T-helper 2 cell treated with Interferon-gamma antibody and Interleukin-4, amounts not matched to agents 100 ng/mL and 5 ng/mL, for 36 hours (primary cell): ENCODE results near the gene BARX2. TPM values are rescaled to one million over a fixed set of nuclear protein-coding genes. Genes with fewer than 3 reads are reported as not detected.

Source experiments
- intact Hi-C: fragments of 100-400 bp; cut with micrococcal nuclease; formaldehyde crosslinking; loops from one replicate; pipeline ENCODE4 v1.15.1; 2023
- total RNA-seq: library from RNA; stranded (reverse); gene quantifications from 2 replicates; pipeline ENCODE4 v1.2.3, GENCODE V29; 2022

Gene BARX2
- total RNA-seq, 1 donor from 2014 or later = 0.43 TPM

- intact Hi-C loops = no loop called here
Observed at GRCh38 chr11:129435499-129436245, 60.0 kb downstream of the BARX2 start.

DNA sequence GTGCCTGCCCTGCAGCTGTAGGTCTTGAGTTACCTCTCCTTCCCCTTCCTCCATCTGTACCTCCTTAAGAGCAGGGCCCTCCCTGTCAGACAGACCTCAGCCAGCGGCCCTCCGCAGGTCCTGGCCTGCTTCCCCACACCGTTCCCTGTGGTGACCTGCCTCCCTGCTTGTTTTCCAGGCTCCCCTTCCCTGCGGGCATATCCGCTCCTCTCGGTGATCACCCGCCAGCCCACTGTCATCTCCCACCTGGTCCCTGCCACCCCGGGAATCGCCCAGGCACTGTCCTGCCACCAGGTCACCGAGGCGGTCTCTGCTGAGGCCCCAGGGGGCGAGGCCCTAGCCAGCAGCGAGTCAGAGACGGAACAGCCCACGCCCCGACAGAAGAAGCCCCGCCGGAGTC lies 60.9 kb downstream of the BARX2 start:
- intact Hi-C loops = no loop called here

DNA sequence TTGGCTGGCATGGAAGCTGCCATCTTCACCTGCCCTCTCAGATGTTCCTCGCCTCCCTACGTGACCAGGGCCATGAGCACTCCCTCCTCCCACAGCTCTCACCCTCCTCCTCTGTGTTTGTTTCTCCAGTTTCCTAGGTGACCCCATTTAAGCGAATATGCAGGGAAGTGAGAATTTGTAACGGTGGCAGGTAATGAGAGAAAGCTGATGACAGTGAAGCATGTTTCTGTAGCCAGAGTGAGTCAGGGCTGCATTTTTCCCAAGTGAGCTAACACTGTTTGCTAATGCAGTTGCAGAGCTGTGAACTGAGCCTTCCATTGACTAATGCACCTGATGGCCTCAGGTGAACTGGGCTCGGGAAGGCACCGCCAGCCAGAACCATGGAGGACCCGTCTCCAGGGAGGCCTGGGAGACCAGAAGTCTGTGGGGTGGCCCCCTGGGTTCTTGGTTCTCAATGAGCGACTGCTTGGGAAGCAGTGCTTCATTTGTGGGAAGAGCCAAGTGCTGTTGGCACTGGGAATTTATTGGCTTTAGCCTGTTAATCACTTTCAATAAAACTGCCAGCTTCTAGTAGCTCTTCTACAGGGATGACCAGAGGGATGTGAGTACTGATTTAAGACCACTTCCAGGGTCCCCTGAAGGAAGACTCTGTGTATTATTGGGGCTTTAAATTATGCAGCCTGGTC lies 64.5 kb downstream of the BARX2 start:
- intact Hi-C loops = no loop called here

DNA sequence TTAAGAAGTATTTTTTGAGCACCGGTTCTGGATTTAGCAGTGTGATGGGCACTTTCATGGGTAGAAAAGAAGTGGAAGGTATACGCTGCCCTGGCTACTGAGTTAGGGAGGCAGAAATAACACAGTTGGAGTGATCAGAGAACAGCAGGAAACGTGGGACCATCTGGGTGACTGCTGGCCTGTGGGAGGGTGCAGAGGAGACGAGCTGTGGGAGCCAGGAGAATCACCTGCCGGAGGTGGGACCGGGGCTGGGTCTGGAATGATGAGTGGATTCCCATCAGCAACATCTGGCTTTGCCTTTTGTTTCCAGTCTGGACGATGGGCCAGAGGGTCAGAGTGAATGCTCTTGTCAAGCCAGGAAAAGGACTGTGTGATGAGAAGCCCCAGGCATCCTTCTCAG lies 66.5 kb downstream of the BARX2 start:
- intact Hi-C loops = no loop called here

DNA sequence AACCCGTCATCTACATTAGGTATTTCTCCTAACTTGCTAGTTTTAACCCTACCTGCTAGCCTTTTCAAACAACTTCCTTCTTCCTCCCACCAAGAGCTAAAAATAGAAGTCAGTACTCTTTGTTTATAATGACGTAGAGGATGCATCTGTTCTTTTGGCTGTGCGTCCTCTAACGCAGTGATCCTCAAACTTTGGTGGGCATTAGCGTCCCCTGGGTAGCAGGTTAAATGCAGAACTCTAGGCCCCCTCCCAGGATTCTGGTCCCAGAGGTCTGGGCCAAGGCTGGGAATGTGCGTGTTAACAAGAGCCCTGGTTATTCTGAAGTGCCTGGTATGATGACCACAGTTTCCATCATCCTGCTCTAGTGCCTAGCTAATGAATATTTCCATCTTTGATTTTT lies 67.6 kb downstream of the BARX2 start:
- intact Hi-C loops = no loop called here

- intact Hi-C loops = no loop called here
Observed at GRCh38 chr11:129444274-129444673, 68.6 kb downstream of the BARX2 start.

DNA sequence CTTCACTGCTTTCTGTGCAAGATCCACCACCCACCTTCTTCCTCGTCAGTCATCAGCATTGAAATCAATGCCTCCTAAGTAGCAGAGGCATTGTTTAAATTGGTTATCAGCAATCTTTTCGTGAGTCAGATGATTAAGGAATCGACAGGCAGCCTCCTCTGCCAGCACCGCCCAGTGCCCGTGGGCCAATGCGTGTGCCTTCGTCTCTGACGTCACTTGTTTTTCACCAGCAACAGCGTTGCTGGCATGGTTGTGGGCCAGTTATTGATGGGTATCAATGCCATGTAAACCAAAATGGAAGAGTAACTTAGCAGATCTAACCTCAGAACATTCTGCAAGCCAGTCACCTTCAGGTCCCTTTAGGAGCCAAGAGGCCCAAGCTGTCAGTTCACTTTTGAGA lies 69.6 kb downstream of the BARX2 start:
- intact Hi-C loops = no loop called here

DNA sequence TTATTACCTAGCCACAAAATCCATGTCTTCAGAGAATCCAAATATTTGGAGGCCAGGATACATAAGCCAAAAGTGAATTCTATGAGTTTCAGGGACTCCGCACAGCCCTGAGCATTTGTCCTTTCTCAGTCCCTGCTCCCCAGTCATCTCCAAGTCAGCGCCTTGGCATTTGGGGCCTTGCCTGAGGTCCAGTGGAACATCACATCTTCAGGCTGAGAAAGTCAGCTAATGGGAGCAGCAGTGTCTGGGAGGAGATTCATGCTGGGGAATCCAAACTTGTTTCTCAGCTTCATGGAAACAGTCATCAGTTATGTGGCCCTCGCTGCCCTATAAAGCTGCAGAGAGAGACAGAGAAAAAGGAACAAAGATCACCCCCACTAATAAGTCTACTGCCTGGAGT lies 70.9 kb downstream of the BARX2 start:
- intact Hi-C loops = no loop called here

- intact Hi-C loops = no loop called here
Observed at GRCh38 chr11:129447654-129448239, 72.1 kb downstream of the BARX2 start.

GRCh38 chr11:129451524-129451923 lies 75.9 kb downstream of the BARX2 start:
- intact Hi-C loops = no loop called here

GRCh38 chr11:129453293-129453721 lies 77.7 kb downstream of the BARX2 start:
- intact Hi-C loops = no loop called here

GRCh38 chr11:129455101-129455500 lies 79.5 kb downstream of the BARX2 start:
- intact Hi-C loops = no loop called here

DNA sequence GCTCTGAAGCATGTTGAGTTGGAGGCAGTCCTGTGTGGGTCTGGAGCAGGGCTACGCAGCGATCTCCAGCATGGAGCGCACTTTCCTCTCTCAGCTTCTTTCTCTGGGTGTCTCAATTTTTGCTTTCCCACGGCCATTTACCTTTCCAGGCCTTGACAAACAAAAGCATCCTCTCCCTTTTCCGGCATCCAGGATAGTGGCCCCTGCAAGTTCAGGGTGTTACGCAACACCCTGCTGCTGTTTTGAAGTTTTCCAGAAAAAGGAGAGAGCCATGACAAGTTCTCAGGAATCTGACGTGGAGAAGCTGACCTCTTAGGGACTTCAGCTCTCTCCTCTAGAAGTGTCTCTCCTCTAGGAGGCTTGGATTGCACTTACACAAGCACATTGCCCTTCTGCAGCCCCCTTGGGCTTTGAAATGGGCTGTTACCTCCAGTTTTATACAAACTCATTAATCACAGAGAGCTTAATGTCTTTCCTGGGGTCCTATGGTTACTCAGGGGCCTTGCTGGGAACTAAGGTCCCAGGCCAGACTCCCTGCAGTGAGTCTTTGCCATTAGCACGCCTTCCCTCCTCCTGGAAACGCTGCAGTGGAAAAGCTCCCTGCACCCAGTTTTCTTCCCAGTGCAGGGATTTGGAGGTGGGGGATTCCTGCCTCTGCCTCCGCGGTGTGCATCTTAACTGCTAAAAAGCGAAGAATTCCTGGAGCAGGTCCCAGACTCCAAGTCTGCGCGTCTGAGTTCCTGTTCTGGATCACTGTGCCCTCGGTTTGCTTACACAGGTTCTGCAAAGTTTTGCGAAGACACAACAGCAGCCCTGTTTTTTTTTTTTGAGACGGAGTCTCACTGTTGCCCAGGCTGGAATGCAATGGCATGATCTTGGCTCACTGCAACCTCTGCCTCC lies 80.4 kb downstream of the BARX2 start:
- intact Hi-C loops = no loop called here

- intact Hi-C loops = no loop called here
Observed at GRCh38 chr11:129457321-129457720, 81.7 kb downstream of the BARX2 start.

DNA sequence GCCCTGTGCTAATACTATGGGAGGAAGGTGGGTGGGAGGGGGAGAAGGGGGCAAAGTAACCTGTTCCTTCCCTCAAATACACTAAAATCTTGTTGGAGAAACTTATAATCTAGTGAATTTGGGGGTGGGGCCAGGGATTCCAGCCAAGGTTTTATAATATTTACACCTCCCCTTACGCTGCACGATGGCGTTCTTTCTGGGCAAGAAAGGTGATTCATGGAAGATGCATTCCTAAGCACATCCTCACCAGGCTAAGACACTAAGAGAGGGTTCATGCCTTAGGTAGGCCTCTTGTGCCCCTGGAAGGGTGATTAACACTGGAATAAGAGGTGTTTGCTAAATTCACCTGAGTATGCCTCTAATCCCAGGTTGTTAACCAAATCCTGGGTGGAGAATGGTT lies 82.6 kb downstream of the BARX2 start:
- intact Hi-C loops = no loop called here

DNA sequence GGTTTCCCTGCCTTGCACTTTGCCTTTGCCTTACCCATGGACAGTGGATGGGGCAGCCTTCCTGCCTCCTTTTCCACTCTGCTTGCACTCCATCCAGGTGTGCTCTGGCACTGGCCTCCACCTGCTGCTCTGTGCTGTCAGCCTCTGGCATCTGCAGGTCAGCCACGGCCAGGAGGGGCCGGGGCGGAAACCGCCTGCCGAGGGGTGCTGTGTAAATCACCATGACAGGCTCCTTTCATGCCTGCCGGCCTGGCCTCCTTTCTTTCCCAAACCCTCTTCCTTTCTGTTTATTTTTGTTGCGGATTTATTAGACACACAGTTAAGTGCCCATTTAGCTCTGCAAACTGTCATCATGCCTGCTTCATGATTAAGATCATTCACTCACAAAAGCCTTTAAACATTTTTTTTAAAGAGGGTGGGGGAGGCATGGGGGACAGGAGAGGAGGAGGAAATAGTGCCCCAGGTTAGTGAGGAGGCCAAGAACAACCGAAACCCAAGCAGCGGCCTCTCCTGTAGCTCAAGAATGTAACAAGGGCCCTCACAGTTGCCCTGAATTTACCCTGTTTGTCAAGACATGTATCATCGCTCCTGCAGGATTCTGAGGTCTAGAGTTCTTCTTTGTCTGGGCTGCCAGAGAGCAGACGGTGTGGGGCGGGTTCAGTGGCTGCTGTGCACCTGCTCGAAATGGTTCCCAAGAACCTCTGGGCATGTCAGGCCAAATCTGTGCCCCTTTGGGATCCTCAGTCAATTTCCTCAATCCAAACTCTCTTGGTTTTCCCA lies 83.3 kb downstream of the BARX2 start:
- intact Hi-C loops = no loop called here

GRCh38 chr11:129460714-129461113 lies 85.1 kb downstream of the BARX2 start:
- intact Hi-C loops = no loop called here

DNA sequence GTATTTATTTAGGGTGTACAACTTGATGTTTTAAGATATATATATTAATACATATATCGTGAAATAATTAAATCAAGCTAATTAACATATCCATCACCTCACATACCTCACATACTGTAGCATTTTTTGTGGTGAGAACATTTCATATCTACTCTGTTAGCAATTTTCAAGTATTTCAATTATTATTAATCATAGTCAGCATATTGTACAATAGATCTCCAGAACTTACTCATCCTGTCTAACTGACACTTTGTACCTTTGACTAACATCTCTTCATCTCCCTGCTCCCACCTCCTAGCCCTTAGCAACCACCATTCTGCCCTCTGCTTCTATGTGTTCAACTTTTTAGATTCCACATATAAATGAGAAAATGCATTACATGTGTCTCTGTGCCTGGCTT lies 108.4 kb downstream of the BARX2 start:
- intact Hi-C loops = no loop called here

DNA sequence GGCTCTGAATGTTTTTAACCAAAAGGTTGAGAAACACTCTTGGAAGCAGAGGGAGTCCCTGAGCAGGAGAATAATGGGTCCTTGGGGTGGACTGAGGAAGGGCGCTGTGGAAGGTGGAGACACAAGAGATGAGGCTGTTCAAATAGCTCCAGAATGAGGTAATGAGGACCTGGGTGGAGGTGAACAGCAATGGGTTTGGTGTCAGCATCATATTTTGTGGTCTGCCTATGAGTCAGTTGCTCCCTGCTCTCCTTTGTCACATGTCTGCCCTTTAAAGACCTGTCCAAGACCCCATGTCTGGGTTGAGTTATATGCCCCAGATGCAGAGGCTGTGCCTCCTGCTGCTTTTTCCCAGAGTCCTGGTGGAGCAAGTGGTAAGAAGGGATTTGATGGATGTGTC lies 113.6 kb downstream of the BARX2 start:
- intact Hi-C loops = no loop called here

DNA sequence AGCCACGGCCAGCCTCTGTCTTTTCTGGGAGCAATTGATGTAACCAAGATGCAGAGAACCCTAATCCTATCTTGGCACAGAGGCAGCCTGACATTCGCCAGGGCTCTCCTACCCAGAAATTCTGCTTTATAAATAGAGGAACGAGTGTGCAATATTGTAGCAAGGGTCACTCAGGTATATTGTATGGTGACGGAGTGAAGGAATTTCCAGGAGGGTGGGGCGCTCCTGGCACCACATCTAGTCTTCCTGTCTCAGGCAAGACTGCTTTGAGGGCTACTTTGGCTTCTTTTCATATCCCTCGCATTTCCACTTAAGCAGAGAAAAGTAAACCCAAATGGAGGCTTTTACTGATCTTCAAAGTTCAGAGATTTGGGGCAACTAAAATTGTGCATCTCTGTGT lies 114.4 kb downstream of the BARX2 start:
- intact Hi-C loops = no loop called here

DNA sequence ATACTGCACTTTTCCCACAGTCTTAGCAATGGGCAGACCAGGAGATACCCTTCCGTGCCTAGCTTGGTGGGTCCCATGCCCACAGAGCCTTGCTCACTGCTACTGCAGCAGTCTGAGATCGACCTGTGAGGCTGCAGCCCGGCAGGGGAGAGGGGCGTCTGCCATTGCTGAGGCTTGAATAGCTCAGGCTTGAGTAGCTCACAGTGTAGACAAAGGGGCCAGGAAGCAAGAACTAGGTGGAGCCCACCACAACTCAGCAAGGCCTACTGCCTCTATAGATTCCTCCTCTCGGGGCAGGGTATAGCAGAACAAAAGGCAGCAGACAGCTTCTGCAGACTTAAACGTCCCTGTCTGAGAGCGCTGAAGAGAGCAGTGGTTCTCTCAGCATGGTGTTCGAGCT lies 118.1 kb downstream of the BARX2 start:
- intact Hi-C loops = no loop called here
